Loucy (cell line): Measurements from ENCODE around the gene SLC35B2.

Source experiments
- H2AFZ ChIP-seq: fragments of 200-600 bp; sonication (generic); 2 replicates; pipeline ENCODE4 v1.6.0; 2016; ENCODE audit warnings: antibody characterized with exemption, mild to moderate bottlenecking, low read length, moderate library complexity
- H3F3A ChIP-seq: fragments of 200-600 bp; 2 replicates; pipeline ENCODE4 v1.6.0; 2016; ENCODE audit warnings: antibody characterized with exemption, low read depth, mild to moderate bottlenecking
- H3K27me3 ChIP-seq: fragments of 200-600 bp; sonication (generic); 2 replicates; pipeline ENCODE4 v1.6.1; 2014; ENCODE audit warnings: low read length, mild to moderate bottlenecking; ENCODE audit not compliant: insufficient read depth, poor library complexity, severe bottlenecking
- H3K36me3 ChIP-seq: fragments of 200-600 bp; sonication (generic); 2 replicates; pipeline ENCODE4 v1.6.1; 2016; ENCODE audit warnings: low read length; ENCODE audit not compliant: insufficient read depth
- H3K4me1 ChIP-seq: fragments of 200-600 bp; sonication (generic); 2 replicates; pipeline ENCODE4 v1.5.1; 2014; ENCODE audit warnings: low read length, mild to moderate bottlenecking; ENCODE audit not compliant: insufficient read depth, poor library complexity, severe bottlenecking
- H3K4me2 ChIP-seq: fragments of 200-600 bp; sonication (generic); 2 replicates; pipeline ENCODE4 v1.6.0; 2014; ENCODE audit warnings: antibody characterized with exemption, low read length, low read depth, mild to moderate bottlenecking; ENCODE audit not compliant: poor library complexity, severe bottlenecking
- H3K4me3 ChIP-seq: fragments of 200-600 bp; sonication (generic); 2 replicates; pipeline ENCODE4 v1.5.1; 2014; ENCODE audit warnings: low read length, mild to moderate bottlenecking, mixed read lengths; ENCODE audit not compliant: poor library complexity, severe bottlenecking
- H3K79me2 ChIP-seq: fragments of 200-600 bp; sonication (generic); 2 replicates; pipeline ENCODE4 v1.6.1; 2014; ENCODE audit warnings: low read length; ENCODE audit not compliant: insufficient read depth
- H3K9ac ChIP-seq: fragments of 200-600 bp; sonication (generic); 2 replicates; pipeline ENCODE4 v1.6.0; 2014; ENCODE audit warnings: mild to moderate bottlenecking, low read depth, low read length, moderate library complexity; ENCODE audit not compliant: poor library complexity, severe bottlenecking
- H3K9me2 ChIP-seq: fragments of 200-600 bp; sonication (generic); replicated peaks from 2 replicates; pipeline ENCODE4 v1.6.1; 2016; ENCODE audit warnings: low read depth, low read length, mixed read lengths
- H3K9me3 ChIP-seq: fragments of 200-600 bp; sonication (generic); 2 replicates; pipeline ENCODE4 v1.6.1; 2014; ENCODE audit warnings: mild to moderate bottlenecking, antibody characterized with exemption, low read length, low read depth; ENCODE audit not compliant: insufficient read depth
- H4K20me1 ChIP-seq: fragments of 200-600 bp; sonication (generic); 2 replicates; pipeline ENCODE4 v1.6.0; 2014; ENCODE audit warnings: antibody characterized with exemption, low read length, mild to moderate bottlenecking; ENCODE audit not compliant: insufficient read depth, poor library complexity, severe bottlenecking
- EZH2phosphoT487 ChIP-seq: fragments of 200-600 bp; IDR thresholded peaks from 2 replicates; pipeline ENCODE4 v1.6.1; 2018; ENCODE audit warnings: antibody characterized with exemption, mild to moderate bottlenecking, moderate library complexity, borderline replicate concordance
- TF ChIP-seq, protein P1 (sequence below): fragments of 200-600 bp; sonication (generic); conservative IDR thresholded peaks from 2 replicates; pipeline ENCODE4 v1.5.1; 2014; ENCODE audit warnings: mild to moderate bottlenecking, antibody characterized with exemption, low read length

Gene SLC35B2

DNA sequence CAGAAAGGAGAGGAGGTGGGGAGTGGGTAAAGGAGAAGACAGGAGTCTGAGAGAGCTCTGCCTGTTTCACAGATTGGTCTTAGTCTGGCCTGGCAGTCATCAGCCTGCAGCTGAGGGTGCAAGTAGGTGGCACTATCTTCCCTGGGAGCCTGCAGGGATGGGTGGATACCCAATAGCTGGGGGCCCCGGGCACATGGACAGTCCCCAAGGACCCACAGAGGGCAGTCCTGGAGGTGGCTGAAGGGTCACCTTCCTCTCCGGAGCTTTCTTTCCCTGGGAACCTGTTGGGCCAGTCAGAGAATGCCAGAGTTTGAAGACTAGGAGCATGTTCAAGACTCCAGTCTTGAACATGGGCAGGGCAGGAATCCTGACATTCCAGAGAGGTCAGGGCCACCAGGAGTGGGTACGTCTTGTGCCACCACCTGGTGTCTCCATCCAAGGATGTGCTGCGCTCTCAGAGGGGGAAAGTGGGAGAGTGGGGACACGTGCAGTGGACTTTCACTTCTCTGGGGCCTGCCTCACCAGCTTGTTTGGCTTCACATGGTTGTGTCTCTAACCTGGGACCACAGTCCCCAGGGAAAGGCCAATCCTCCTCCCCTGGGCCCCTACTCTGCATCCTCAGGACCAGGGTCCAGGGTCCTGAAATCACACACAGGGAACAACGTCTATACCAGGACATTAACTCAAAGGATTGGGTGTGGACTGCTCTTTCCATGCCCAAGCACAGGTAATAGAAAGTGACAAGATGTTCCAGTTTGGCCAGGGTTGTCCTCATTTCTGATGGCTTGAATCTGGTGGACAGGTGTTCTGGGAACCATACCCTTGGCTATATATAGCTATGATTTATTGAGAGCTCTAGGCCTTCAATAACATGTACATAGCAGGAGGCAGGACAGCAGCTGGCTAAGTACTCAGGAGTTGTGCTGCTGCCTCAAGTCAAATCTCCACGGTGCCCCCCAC, 37.8 kb upstream of the SLC35B2 start:
- Histone ChIP-seq H3K79me2 (no peaks in the 10 kb centered on the region), H3K4me1 (no peaks in the 10 kb centered on the region), H3K9me2 (no peaks in the 10 kb centered on the region), H3K4me2 (no peak overlapping the region), H3K27me3 (no peaks in the 10 kb centered on the region), H3K36me3 (0 out of 2 replicates have a peak, but pooled peaks cover under 1% of the 10 kb centered on the region), H4K20me1 (no peaks in the 10 kb centered on the region), H3K9ac (no peak overlapping the region), H3K9me3 (no peaks in the 10 kb centered on the region), H3F3A (no peaks in the 10 kb centered on the region), H2AFZ (no peak overlapping the region), H3K4me3 (no peak overlapping the region)
- TF ChIP-seq, protein P1, sequence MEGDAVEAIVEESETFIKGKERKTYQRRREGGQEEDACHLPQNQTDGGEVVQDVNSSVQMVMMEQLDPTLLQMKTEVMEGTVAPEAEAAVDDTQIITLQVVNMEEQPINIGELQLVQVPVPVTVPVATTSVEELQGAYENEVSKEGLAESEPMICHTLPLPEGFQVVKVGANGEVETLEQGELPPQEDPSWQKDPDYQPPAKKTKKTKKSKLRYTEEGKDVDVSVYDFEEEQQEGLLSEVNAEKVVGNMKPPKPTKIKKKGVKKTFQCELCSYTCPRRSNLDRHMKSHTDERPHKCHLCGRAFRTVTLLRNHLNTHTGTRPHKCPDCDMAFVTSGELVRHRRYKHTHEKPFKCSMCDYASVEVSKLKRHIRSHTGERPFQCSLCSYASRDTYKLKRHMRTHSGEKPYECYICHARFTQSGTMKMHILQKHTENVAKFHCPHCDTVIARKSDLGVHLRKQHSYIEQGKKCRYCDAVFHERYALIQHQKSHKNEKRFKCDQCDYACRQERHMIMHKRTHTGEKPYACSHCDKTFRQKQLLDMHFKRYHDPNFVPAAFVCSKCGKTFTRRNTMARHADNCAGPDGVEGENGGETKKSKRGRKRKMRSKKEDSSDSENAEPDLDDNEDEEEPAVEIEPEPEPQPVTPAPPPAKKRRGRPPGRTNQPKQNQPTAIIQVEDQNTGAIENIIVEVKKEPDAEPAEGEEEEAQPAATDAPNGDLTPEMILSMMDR, result no peak
- no peak for TF ChIP-seq EZH2phosphoT487

DNA sequence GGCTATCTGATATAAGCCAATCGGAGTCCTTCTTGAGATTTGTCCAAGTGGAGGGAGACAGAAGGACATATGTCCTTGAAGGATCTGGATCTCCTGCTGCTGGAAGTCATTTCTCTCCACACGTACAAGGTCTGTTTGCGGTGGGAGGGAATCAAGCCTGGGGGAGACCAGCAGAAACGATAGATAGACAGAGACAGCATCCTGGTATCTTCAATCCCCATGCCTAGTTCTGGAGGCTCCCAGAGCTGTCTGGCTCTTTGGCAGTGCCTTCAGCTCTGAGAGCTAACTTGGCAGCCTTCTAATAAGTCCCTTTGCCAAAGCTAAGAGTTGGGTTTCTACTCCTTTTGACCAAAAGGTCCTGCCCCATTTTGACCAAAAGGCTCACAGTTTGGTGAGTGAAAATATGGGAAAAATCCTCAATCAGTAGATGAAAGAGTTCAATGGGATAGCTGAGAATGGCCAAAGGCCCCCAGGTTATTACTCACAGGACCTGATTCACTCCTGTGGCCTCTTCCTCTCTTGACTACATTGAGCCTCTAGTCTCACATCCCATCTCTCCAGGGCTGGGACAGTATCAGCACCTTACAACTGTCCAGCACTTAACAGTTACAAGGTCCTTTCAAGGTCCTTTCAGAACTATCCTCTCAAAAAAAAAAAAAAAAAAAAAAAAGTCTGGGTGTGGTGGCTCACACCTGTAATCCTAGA, 35.5 kb upstream of the SLC35B2 start:
- Histone ChIP-seq H3K9me2 (no peaks in the 10 kb centered on the region), H3K4me2 (no peak overlapping the region), H4K20me1 (no peaks in the 10 kb centered on the region), H3F3A (no peaks in the 10 kb centered on the region), H2AFZ (no peak overlapping the region), H3K27me3 (no peaks in the 10 kb centered on the region), H3K4me3 (no peak overlapping the region), H3K4me1 (no peaks in the 10 kb centered on the region), H3K9me3 (no peaks in the 10 kb centered on the region), H3K9ac (no peak overlapping the region), H3K36me3 (no peaks in the 10 kb centered on the region), H3K79me2 (no peaks in the 10 kb centered on the region)
- TF ChIP-seq, protein P1, result no peak

DNA sequence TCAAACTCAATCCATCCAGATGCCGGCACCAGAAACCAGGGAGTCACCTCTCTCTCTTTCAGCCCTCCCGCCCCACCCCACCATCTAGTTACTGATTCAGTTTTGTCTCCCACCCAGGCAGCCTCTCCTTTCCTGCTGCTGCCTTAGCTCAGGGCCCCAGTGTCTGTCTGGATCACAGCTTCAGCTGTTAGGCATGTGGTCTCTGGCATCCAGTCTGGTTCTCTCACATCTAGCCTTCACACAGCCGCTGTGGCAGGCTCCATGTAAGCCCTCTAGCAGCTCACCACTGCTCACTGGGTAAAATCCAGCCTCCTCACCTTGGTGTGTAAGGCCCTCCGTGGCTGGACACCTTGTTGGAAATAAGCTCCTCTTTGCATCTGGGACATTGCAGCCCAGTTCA, 34.5 kb upstream of the SLC35B2 start:
- H3K79me2 ChIP-seq, result no peaks in the 10 kb centered on the region
- no peak overlapping the region for H3K4me2 ChIP-seq
- H3K4me3 ChIP-seq, result no peak overlapping the region
- H3K9ac ChIP-seq, result no peak overlapping the region
- H3K9me2 ChIP-seq, result no peaks in the 10 kb centered on the region
- no peaks in the 10 kb centered on the region for H3F3A ChIP-seq
- H3K36me3 ChIP-seq, result no peaks in the 10 kb centered on the region
- TF ChIP-seq EZH2phosphoT487, result no peak
- TF ChIP-seq, protein P1, result no peak
- no peaks in the 10 kb centered on the region for H4K20me1 ChIP-seq
- H3K4me1 ChIP-seq, result no peaks in the 10 kb centered on the region
- H3K9me3 ChIP-seq, result no peaks in the 10 kb centered on the region
- no peaks in the 10 kb centered on the region for H3K27me3 ChIP-seq
- H2AFZ ChIP-seq, result no peak overlapping the region
